Astrocyte (in vitro differentiated cells and primary cell): ENCODE data around the gene EXOSC3. TPM values are rescaled to one million over a fixed set of nuclear protein-coding genes. Genes with fewer than 3 reads are reported as not detected.

ENCODE experiments used
- DNase-seq: peaks from one replicate; pipeline ENCODE4 v3.0.0-alpha.2; 2010; ENCODE audit warnings: low read depth
- FAIRE-seq: peaks from 2 replicates; lab custom pipeline; 2011; peaks lifted over from hg19 to GRCh38; lab: Jason Lieb, UNC
- H2AFZ ChIP-seq: 2 replicates; pipeline ENCODE4 v1.6.0; 2012; ENCODE audit warnings: low read depth, low read length, inconsistent platforms
- H3K27ac ChIP-seq: 2 replicates; pipeline ENCODE4 v1.5.1; 2011; ENCODE audit warnings: low read depth, low read length, inconsistent platforms
- H3K27me3 ChIP-seq: 2 replicates; pipeline ENCODE4 v1.6.0; 2011; ENCODE audit warnings: low read length, inconsistent platforms; ENCODE audit not compliant: insufficient read depth
- H3K36me3 ChIP-seq: 2 replicates; pipeline ENCODE4 v1.5.1; 2011; ENCODE audit warnings: low read length, inconsistent platforms; ENCODE audit not compliant: insufficient read depth
- H3K4me1 ChIP-seq: 2 replicates; pipeline ENCODE4 v1.5.1; 2011; ENCODE audit warnings: low read length, inconsistent platforms; ENCODE audit not compliant: insufficient read depth
- H3K4me2 ChIP-seq: 2 replicates; pipeline ENCODE4 v1.6.0; 2012; ENCODE audit warnings: low read length, inconsistent platforms
- H3K4me3 ChIP-seq: 2 replicates; pipeline ENCODE4 v1.5.1; 2011; ENCODE audit warnings: low read depth, mild to moderate bottlenecking, low read length, inconsistent platforms; ENCODE audit not compliant: insufficient read depth
- H3K79me2 ChIP-seq: 2 replicates; pipeline ENCODE4 v1.6.0; 2012; ENCODE audit warnings: mild to moderate bottlenecking, low read length, inconsistent platforms; ENCODE audit not compliant: insufficient read depth
- H3K9ac ChIP-seq: 2 replicates; pipeline ENCODE4 v1.6.0; 2012; ENCODE audit warnings: mild to moderate bottlenecking, low read length, inconsistent platforms
- H3K9me3 ChIP-seq: 2 replicates; pipeline ENCODE4 v1.5.1; 2012; ENCODE audit warnings: low read depth, mild to moderate bottlenecking, low read length, inconsistent platforms; ENCODE audit not compliant: insufficient read depth
- H4K20me1 ChIP-seq: 2 replicates; pipeline ENCODE4 v1.6.0; 2012; ENCODE audit warnings: low read length, inconsistent platforms; ENCODE audit not compliant: insufficient read depth
- H3K27ac Mint-ChIP-seq: one replicate; pipeline ENCODE4 v1.8.0; 2021; ENCODE audit warnings: mild to moderate bottlenecking, mixed read lengths; ENCODE audit not compliant: unreplicated experiment
- H3K27me3 Mint-ChIP-seq: one replicate; pipeline ENCODE4 v1.8.0; 2021; ENCODE audit warnings: low read depth, mixed read lengths; ENCODE audit not compliant: unreplicated experiment
- H3K36me3 Mint-ChIP-seq: one replicate; pipeline ENCODE4 v1.8.0; 2021; ENCODE audit warnings: low read depth, mixed read lengths; ENCODE audit not compliant: unreplicated experiment
- H3K4me1 Mint-ChIP-seq: one replicate; pipeline ENCODE4 v1.8.0; 2021; ENCODE audit warnings: low read depth, mixed read lengths; ENCODE audit not compliant: unreplicated experiment
- H3K4me3 Mint-ChIP-seq: one replicate; pipeline ENCODE4 v1.8.0; 2021; ENCODE audit warnings: mild to moderate bottlenecking, moderate library complexity, mixed read lengths; ENCODE audit not compliant: unreplicated experiment
- H3K9me3 Mint-ChIP-seq: one replicate; pipeline ENCODE4 v1.8.0; 2021; ENCODE audit warnings: mild to moderate bottlenecking, mixed read lengths; ENCODE audit not compliant: unreplicated experiment
- EZH2 ChIP-seq: IDR thresholded peaks from 2 replicates; pipeline ENCODE4 v1.6.1; 2012; ENCODE audit warnings: mild to moderate bottlenecking, low read length, inconsistent platforms; ENCODE audit not compliant: insufficient read depth
- total RNA-seq: library from RNA; stranded (reverse); gene quantifications from 2 replicates; pipeline ENCODE4 v1.2.1, GENCODE V29; 2021
- TF ChIP-seq, protein P1 (sequence below): IDR thresholded peaks from 2 replicates; pipeline ENCODE4 v1.5.1; 2011; ENCODE audit warnings: low read depth, mild to moderate bottlenecking, inconsistent platforms, low read length, moderate library complexity; ENCODE audit not compliant: insufficient read depth

The EXOSC3 gene
- total RNA-seq, 1 donor from 2014 or later, result 30.7 TPM

DNA sequence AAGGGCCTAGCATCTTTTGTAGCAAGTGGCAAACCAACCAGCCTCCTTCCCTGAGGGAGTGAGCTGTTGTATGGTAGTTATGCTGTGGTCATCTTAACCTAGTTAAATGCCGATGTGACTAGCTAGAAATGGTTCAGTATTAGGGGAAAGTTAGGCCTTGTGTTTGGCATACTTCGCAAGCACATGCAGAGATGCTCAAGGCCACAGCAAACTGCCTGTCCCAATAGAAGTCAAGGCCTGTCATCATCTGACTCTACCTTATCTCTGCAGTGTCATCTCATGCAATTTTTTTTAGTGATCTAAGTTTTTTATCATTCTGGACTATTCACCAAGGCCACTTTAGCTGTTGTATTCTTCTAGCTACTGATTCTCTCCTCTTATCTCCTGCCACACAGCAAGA lies 5.2 kb upstream of the EXOSC3 start:
- Histone ChIP-seq H2AFZ (no peak overlapping the region), H3K9ac (no peak overlapping the region), H3K4me2 (no peak overlapping the region), H3K27me3 (no peaks in the 10 kb centered on the region), H3K27ac (no peak overlapping the region), H3K79me2 (peaks cover under 1% of the 10 kb centered on the region), H3K4me3 (no peak overlapping the region), H3K9me3 (no peaks in the 10 kb centered on the region), H3K4me1 (no peaks in the 10 kb centered on the region), H3K36me3 (no peaks in the 10 kb centered on the region), H4K20me1 (no peaks in the 10 kb centered on the region)
- Mint-ChIP-seq H3K4me1 (no peaks in the 10 kb centered on the region), H3K4me3 (no peak overlapping the region), H3K9me3 (no peaks in the 10 kb centered on the region), H3K27ac (no peak overlapping the region), H3K36me3 (no peaks in the 10 kb centered on the region), H3K27me3 (peaks cover 4% of the 10 kb centered on the region)
- FAIRE-seq (no peak), DNase-seq (no peak)
- no peak for TF ChIP-seq EZH2
- TF ChIP-seq, protein P1, sequence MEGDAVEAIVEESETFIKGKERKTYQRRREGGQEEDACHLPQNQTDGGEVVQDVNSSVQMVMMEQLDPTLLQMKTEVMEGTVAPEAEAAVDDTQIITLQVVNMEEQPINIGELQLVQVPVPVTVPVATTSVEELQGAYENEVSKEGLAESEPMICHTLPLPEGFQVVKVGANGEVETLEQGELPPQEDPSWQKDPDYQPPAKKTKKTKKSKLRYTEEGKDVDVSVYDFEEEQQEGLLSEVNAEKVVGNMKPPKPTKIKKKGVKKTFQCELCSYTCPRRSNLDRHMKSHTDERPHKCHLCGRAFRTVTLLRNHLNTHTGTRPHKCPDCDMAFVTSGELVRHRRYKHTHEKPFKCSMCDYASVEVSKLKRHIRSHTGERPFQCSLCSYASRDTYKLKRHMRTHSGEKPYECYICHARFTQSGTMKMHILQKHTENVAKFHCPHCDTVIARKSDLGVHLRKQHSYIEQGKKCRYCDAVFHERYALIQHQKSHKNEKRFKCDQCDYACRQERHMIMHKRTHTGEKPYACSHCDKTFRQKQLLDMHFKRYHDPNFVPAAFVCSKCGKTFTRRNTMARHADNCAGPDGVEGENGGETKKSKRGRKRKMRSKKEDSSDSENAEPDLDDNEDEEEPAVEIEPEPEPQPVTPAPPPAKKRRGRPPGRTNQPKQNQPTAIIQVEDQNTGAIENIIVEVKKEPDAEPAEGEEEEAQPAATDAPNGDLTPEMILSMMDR, result no peak

GRCh38 chr9:37788332-37788731 lies 3.5 kb upstream of the EXOSC3 start:
- Histone ChIP-seq H3K9ac (no peak overlapping the region), H3K36me3 (peaks cover under 1% of the 10 kb centered on the region), H3K27ac (no peak overlapping the region), H3K4me3 (no peak overlapping the region), H2AFZ (no peak overlapping the region), H4K20me1 (peaks cover 8% of the 10 kb centered on the region), H3K4me1 (peaks cover 7% of the 10 kb centered on the region), H3K9me3 (no peaks in the 10 kb centered on the region), H3K79me2 (peaks cover 18% of the 10 kb centered on the region), H3K27me3 (no peaks in the 10 kb centered on the region), H3K4me2 (no peak overlapping the region)
- no peak overlapping the region for H3K4me3 Mint-ChIP-seq
- no peaks in the 10 kb centered on the region for H3K36me3 Mint-ChIP-seq
- TF ChIP-seq, protein P1, result no peak
- TF ChIP-seq EZH2, result no peak
- no peak overlapping the region for H3K27ac Mint-ChIP-seq
- DNase-seq (no peak), FAIRE-seq (no peak)
- H3K27me3 Mint-ChIP-seq, result peaks cover 3% of the 10 kb centered on the region
- no peaks in the 10 kb centered on the region for H3K9me3 Mint-ChIP-seq
- peaks cover 3% of the 10 kb centered on the region for H3K4me1 Mint-ChIP-seq

DNA sequence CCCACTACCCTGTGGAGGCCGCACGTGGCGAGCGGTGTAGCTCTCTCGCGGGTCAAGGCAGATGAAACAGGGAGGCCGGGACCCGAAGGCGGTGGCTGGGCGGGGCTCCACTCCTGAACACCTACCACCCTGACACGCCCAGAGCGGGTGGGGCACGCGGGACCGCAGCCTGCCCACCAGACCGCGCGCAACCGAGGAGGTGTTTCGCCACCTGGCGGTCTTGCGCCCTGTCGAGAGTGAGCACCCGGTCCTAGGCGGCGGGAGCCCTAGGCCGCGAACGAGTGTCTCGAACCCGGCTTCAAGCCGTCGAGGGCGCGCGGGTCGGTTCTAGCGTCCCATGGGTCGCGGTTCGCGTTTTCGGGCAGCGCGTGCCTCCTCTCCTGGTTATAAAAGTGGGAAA lies 2.2 kb upstream of the EXOSC3 start:
- TF ChIP-seq EZH2, result no peak
- TF ChIP-seq, protein P1, result no peak
- H3K79me2 ChIP-seq, result peaks cover 31% of the 10 kb centered on the region
- H3K4me2 ChIP-seq, result no peak overlapping the region
- peaks cover 7% of the 10 kb centered on the region for H3K4me1 ChIP-seq
- H3K9ac ChIP-seq, result no peak overlapping the region
- peaks cover 10% of the 10 kb centered on the region for H3K36me3 ChIP-seq
- H3K9me3 ChIP-seq, result no peaks in the 10 kb centered on the region
- H4K20me1 ChIP-seq, result peaks cover 20% of the 10 kb centered on the region
- no peak overlapping the region for H3K4me3 ChIP-seq
- H3K27ac ChIP-seq, result no peak overlapping the region
- FAIRE-seq (no peak), DNase-seq (no peak)
- H3K27me3 ChIP-seq, result no peaks in the 10 kb centered on the region
- peaks cover 3% of the 10 kb centered on the region for H3K36me3 Mint-ChIP-seq
- peaks cover 3% of the 10 kb centered on the region for H3K27me3 Mint-ChIP-seq
- H3K27ac Mint-ChIP-seq, result no peak overlapping the region
- no peak overlapping the region for H2AFZ ChIP-seq
- H3K9me3 Mint-ChIP-seq, result no peaks in the 10 kb centered on the region
- H3K4me3 Mint-ChIP-seq, result no peak overlapping the region
- peaks cover 10% of the 10 kb centered on the region for H3K4me1 Mint-ChIP-seq
